H1 (cell line): ENCODE results near the gene C17orf107. TPM values are rescaled to one million over a fixed set of nuclear protein-coding genes. Genes with fewer than 3 reads are reported as not detected.

Experiments
- CTCF ChIA-PET: fragments of 300-600 bp; sonication (Branson Sonifier 250); formaldehyde crosslinking; loops from one replicate; lab custom pipeline; 2021; ENCODE audit not compliant: partially characterized antibody; lab: Charles Lee
- POLR2A ChIA-PET: fragments of 300-600 bp; sonication (Branson Sonifier 250); formaldehyde crosslinking; loops from one replicate; lab custom pipeline; 2021; ENCODE audit warnings: inconsistent platforms; ENCODE audit not compliant: partially characterized antibody; lab: Charles Lee
- DNase-seq, 2 experiments: peaks; one replicate each; pipeline versions ENCODE4 v3.0.0 to v3.0.0-alpha.2; 2010 to 2022; ENCODE audit warnings: low spot score in 2 of 2, low read depth in 1 of 2, mixed read lengths in 1 of 2
- FAIRE-seq: peaks from 2 replicates; lab custom pipeline; 2011; peaks lifted over from hg19 to GRCh38; lab: Jason Lieb, UNC
- H2AFZ ChIP-seq: 2 replicates; pipeline ENCODE4 v1.8.1; 2012; ENCODE audit warnings: low read length, inconsistent platforms
- H2AK5ac ChIP-seq: 2 replicates; pipeline ENCODE4 v1.6.1; 2013; ENCODE audit warnings: low read depth, low read length
- H2BK120ac ChIP-seq: replicated peaks from 2 replicates; pipeline ENCODE3; 2013; ENCODE audit warnings: low read depth, low read length, inconsistent platforms
- H2BK12ac ChIP-seq: 2 replicates; pipeline ENCODE4 v1.6.1; 2013; ENCODE audit warnings: low read depth, low read length
- H2BK15ac ChIP-seq: 2 replicates; pipeline ENCODE4 v1.6.1; 2013; ENCODE audit warnings: low read length
- H2BK20ac ChIP-seq: 2 replicates; pipeline ENCODE4 v1.6.1; 2013; ENCODE audit warnings: low read length
- H2BK5ac ChIP-seq: 2 replicates; pipeline ENCODE4 v1.6.1; 2013; ENCODE audit warnings: low read depth, low read length
- H3K14ac ChIP-seq: 2 replicates; pipeline ENCODE4 v1.6.1; 2013; ENCODE audit warnings: inconsistent platforms; ENCODE audit not compliant: insufficient read length
- H3K18ac ChIP-seq: 2 replicates; pipeline ENCODE4 v1.6.1; 2013; ENCODE audit warnings: low read length; ENCODE audit errors: extremely low read depth
- H3K23ac ChIP-seq: 2 replicates; pipeline ENCODE4 v1.6.1; 2013; ENCODE audit warnings: inconsistent platforms; ENCODE audit not compliant: insufficient read length
- H3K23me2 ChIP-seq: 2 replicates; pipeline ENCODE4 v1.6.1; 2013; ENCODE audit warnings: low read depth, low read length
- H3K27ac ChIP-seq: 2 replicates; pipeline ENCODE4 v1.6.1; 2011; ENCODE audit warnings: low read depth, low read length, inconsistent platforms
- H3K27me3 ChIP-seq, 4 experiments: replicated peaks in 1 of 4; 1 replicate in 1 of 4; 2 replicates in 3 of 4; pipeline versions ENCODE4 v1.6.1 to v1.8.1; 2011 to 2013; ENCODE audit warnings: low read length in 3 of 4, mild to moderate bottlenecking in 3 of 4, inconsistent platforms in 2 of 4, mixed read lengths in 2 of 4, moderate library complexity in 1 of 4; ENCODE audit not compliant: control insufficient read depth in 3 of 4, insufficient read depth in 3 of 4; ENCODE audit errors: extremely low read depth in 1 of 4
- H3K36me3 ChIP-seq, 4 experiments: 2 replicates each; pipeline versions ENCODE4 v1.6.1 to v1.8.1; 2011 to 2013; ENCODE audit warnings: mild to moderate bottlenecking in 4 of 4, low read length in 3 of 4, moderate library complexity in 2 of 4, control low read depth in 1 of 4, inconsistent platforms in 1 of 4; ENCODE audit not compliant: insufficient read depth in 4 of 4, control insufficient read depth in 2 of 4
- H3K4ac ChIP-seq: replicated peaks from 2 replicates; pipeline ENCODE3; 2013; ENCODE audit warnings: low read length, low read depth, mixed read lengths, inconsistent platforms; ENCODE audit not compliant: insufficient read length
- H3K4me1 ChIP-seq, 4 experiments: replicated peaks in 1 of 4; 1 replicate in 1 of 4; 2 replicates in 3 of 4; pipeline versions ENCODE4 v1.6.1 to v1.8.1; 2011 to 2013; ENCODE audit warnings: low read length in 3 of 4, inconsistent platforms in 2 of 4, mixed read lengths in 1 of 4; ENCODE audit not compliant: insufficient read depth in 4 of 4, control insufficient read depth in 3 of 4
- H3K4me2 ChIP-seq, 2 experiments: 2 replicates each; pipeline versions ENCODE4 v1.6.1 to v1.8.1; 2011 to 2013; ENCODE audit warnings: low read depth in 2 of 2, low read length in 2 of 2, control low read depth in 1 of 2, inconsistent platforms in 1 of 2, mild to moderate bottlenecking in 1 of 2; ENCODE audit not compliant: insufficient read depth in 1 of 2
- H3K4me3 ChIP-seq, 4 experiments: fragments of 200-600, 300-600 bp in 1 of 4; sonication (generic), shearing (Covaris generic), sonication (Bioruptor Twin) in 1 of 4; 2 replicates each; pipeline versions ENCODE4 v1.5.1 to v1.8.1; 2011 to 2016; ENCODE audit warnings: low read length in 4 of 4, low read depth in 3 of 4, control low read depth in 2 of 4, inconsistent platforms in 2 of 4, mild to moderate bottlenecking in 2 of 4, mixed read lengths in 1 of 4, moderate library complexity in 1 of 4; ENCODE audit not compliant: insufficient read depth in 2 of 4; ENCODE audit errors: extremely low read depth in 1 of 4
- H3K56ac ChIP-seq: replicated peaks from 2 replicates; pipeline ENCODE3; 2013; ENCODE audit warnings: low read depth, mild to moderate bottlenecking, mixed read lengths, low read length, inconsistent platforms; ENCODE audit not compliant: insufficient read length
- H3K79me1 ChIP-seq: 2 replicates; pipeline ENCODE4 v1.6.1; 2013; ENCODE audit warnings: low read depth, low read length, control low read depth
- H3K79me2 ChIP-seq, 2 experiments: 2 replicates each; pipeline versions ENCODE4 v1.6.1 to v1.8.1; 2012 to 2013; ENCODE audit warnings: low read length in 2 of 2, mild to moderate bottlenecking in 2 of 2, inconsistent platforms in 1 of 2; ENCODE audit not compliant: insufficient read depth in 2 of 2, control insufficient read depth in 1 of 2
- H3K9ac ChIP-seq, 4 experiments: replicated peaks in 1 of 4; 1 replicate in 1 of 4; 2 replicates in 3 of 4; pipeline versions ENCODE4 v1.6.1 to v1.8.1; 2011 to 2013; ENCODE audit warnings: low read depth in 3 of 4, low read length in 3 of 4, control low read depth in 2 of 4, mild to moderate bottlenecking in 2 of 4, moderate library complexity in 2 of 4, inconsistent platforms in 1 of 4; ENCODE audit errors: extremely low read depth in 1 of 4
- H3K9me3 ChIP-seq, 2 experiments: 2 replicates each; pipeline versions ENCODE4 v1.6.1 to v1.8.1; 2012 to 2013; ENCODE audit warnings: mild to moderate bottlenecking in 2 of 2, moderate library complexity in 2 of 2, control low read depth in 1 of 2, inconsistent platforms in 1 of 2, low read depth in 1 of 2, low read length in 1 of 2, mixed read lengths in 1 of 2; ENCODE audit not compliant: insufficient read depth in 2 of 2
- H4K20me1 ChIP-seq, 2 experiments: replicated peaks in 1 of 2; 2 replicates each; pipeline versions ENCODE3 to v1.8.1; 2011 to 2013; ENCODE audit warnings: inconsistent platforms in 2 of 2, low read length in 2 of 2, mild to moderate bottlenecking in 1 of 2; ENCODE audit not compliant: insufficient read depth in 2 of 2, control insufficient read depth in 1 of 2
- H4K5ac ChIP-seq: 2 replicates; pipeline ENCODE4 v1.6.1; 2013; ENCODE audit warnings: low read length, low read depth, mixed read lengths, inconsistent platforms; ENCODE audit not compliant: insufficient read length
- H4K8ac ChIP-seq: 2 replicates; pipeline ENCODE4 v1.8.0; 2013; ENCODE audit warnings: mild to moderate bottlenecking, moderate library complexity, low read length, inconsistent platforms; ENCODE audit not compliant: insufficient read depth; ENCODE audit errors: extremely low read depth
- H4K91ac ChIP-seq: replicated peaks from 2 replicates; pipeline ENCODE3; 2013; ENCODE audit warnings: low read length, mixed read lengths, inconsistent platforms; ENCODE audit not compliant: insufficient read length
- CBX8 ChIP-seq: fragments of 300-800, 300-1000 bp; sonication (generic); IDR thresholded peaks from 2 replicates; pipeline ENCODE4 v1.7.1; 2016; ENCODE audit warnings: low read depth, low read length, borderline replicate concordance
- CHD1 ChIP-seq: IDR thresholded peaks from 2 replicates; pipeline ENCODE4 v1.6.1; 2012; ENCODE audit warnings: low read depth, low read length, improper control_type of control experiment
- GTF2F1 ChIP-seq: IDR thresholded peaks from 2 replicates; pipeline ENCODE4 v1.6.1; 2012; ENCODE audit warnings: low read depth, low read length, improper control_type of control experiment, borderline replicate concordance
- HDAC2 ChIP-seq, 2 experiments: fragments of 300-600 bp in 1 of 2; sonication (generic) in 1 of 2; IDR thresholded peaks; 2 replicates each; pipeline ENCODE4 v1.6.1; 2011 to 2012; ENCODE audit warnings: low read depth in 2 of 2, low read length in 2 of 2, mild to moderate bottlenecking in 2 of 2, moderate library complexity in 2 of 2, borderline replicate concordance in 1 of 2, inconsistent platforms in 1 of 2
- HDAC6 ChIP-seq: IDR thresholded peaks from one replicate; pipeline ENCODE4 v1.7.1; 2012; ENCODE audit warnings: low read depth, mild to moderate bottlenecking, inconsistent platforms, low read length, moderate library complexity
- PHF8 ChIP-seq: fragments of 200-600 bp; sonication (generic); conservative IDR thresholded peaks from 2 replicates; pipeline ENCODE4 v1.7.1; 2012; ENCODE audit warnings: low read depth, mild to moderate bottlenecking, inconsistent platforms, low read length, moderate library complexity
- POLR2AphosphoS5 ChIP-seq: IDR thresholded peaks from 2 replicates; pipeline ENCODE4 v1.6.1; 2011; ENCODE audit warnings: low read depth, low read length
- RNF2 ChIP-seq: fragments of 200-900, 300-1000 bp; sonication (generic); IDR thresholded peaks from 2 replicates; pipeline ENCODE4 v1.7.1; 2016; ENCODE audit warnings: borderline replicate concordance, low read depth, mild to moderate bottlenecking, antibody characterized with exemption, low read length; ENCODE audit not compliant: poor library complexity, severe bottlenecking; ENCODE audit errors: missing control alignments
- SAP30 ChIP-seq: fragments of 300-600 bp; sonication (generic); IDR thresholded peaks from 2 replicates; pipeline ENCODE4 v1.7.1; 2012; ENCODE audit warnings: low read length, moderate library complexity, mild to moderate bottlenecking, inconsistent platforms; ENCODE audit not compliant: insufficient read depth, insufficient replicate concordance
- SIN3A ChIP-seq, 2 experiments: IDR thresholded peaks in 1 of 2; conservative IDR thresholded peaks in 1 of 2; 2 replicates each; pipeline ENCODE4 v1.6.1; 2011 to 2012; ENCODE audit warnings: low read length in 2 of 2, improper control_type of control experiment in 1 of 2, low read depth in 1 of 2, mild to moderate bottlenecking in 1 of 2
- SUZ12 ChIP-seq: fragments of 200-600 bp; sonication (generic); IDR thresholded peaks from 2 replicates; pipeline ENCODE4 v1.6.1; 2012; ENCODE audit warnings: mild to moderate bottlenecking, inconsistent platforms, low read length, moderate library complexity, mixed read lengths
- YY1 ChIP-seq: IDR thresholded peaks from 2 replicates; pipeline ENCODE4 v1.6.1; 2011; ENCODE audit warnings: low read depth, mild to moderate bottlenecking, low read length
- WGBS, 2 experiments: shearing (Covaris generic) in 1 of 2; methylation state at CpG; one replicate each; pipeline versions ENCODE4 v1.1.6 to v1.1.7; 2013 to 2015; ENCODE audit warnings: low lambda C conversion rate in 2 of 2, mixed read lengths in 2 of 2, inconsistent platforms in 1 of 2, low coverage in 1 of 2, missing lambda C conversion rate in 1 of 2; ENCODE audit not compliant: insufficient replicate concordance in 2 of 2, insufficient coverage in 1 of 2, insufficient read length in 1 of 2; ENCODE audit errors: extremely low coverage in 1 of 2, missing lambda C conversion rate in 1 of 2; 5-methylcytosine and 5-hydroxymethylcytosine counted together
- polyA plus RNA-seq, 7 experiments: library from polyadenylated mRNA; depleted of rRNA in 3 of 7; stranded (reverse) in 5 of 7; unstranded in 2 of 7; fragments of >200 nt in 5 of 7; fragments of 200-250 nt in 2 of 7; gene quantifications; 1 replicate in 5 of 7; 2 replicates in 1 of 7; 4 replicates in 1 of 7; pipeline versions ENCODE4 v1.2.1 to v1.2.3, GENCODE V29; 2011 to 2013; ENCODE audit warnings: missing spikeins in 2 of 7, mixed read lengths in 2 of 7
- total RNA-seq: library from RNA; stranded (reverse); fragmentation: NEBNext Ultra II Directional; extraction: Animal tissue kit (Norgen Biotek cat#: 25700); gene quantifications from 2 replicates; pipeline ENCODE4 v1.2.1, GENCODE V29; 2021

Gene C17orf107
- total and polyA plus RNA-seq, 2 of the 8 experiments (the other 6 are each of a cell fraction or from before 2014, with no cell fraction given) = 0.39 to 0.45 TPM

DNA sequence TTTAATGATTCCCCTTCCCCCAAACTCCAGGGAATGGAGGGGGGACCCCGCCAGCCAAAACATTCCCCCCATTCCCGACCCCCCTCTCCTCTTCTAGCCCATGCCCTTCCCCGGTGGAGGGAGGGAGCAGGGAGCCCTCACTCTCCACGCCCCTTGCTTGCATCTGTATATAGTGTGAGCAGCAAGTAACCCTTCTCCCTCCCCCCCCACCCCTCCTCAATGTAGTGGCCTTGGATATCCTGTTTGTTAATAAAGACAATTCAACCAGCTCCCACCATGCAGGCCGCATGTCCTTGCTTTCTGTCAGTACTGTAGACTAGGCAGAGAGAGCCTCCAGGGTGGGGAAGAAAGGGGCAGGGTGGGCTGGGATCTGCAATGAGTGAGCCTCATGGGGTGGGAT, 1.6 kb upstream of the C17orf107 start:
- Histone ChIP-seq H4K20me1 (peaks cover 0 to 10% of the 10 kb centered on the region in 2 experiments), H2BK12ac (no peak overlapping the region), H3K18ac (no peak overlapping the region), H2BK120ac (no peak overlapping the region), H3K23ac (no peak overlapping the region), H3K9me3 (no peaks in the 10 kb centered on the region), H2BK5ac (no peak overlapping the region; the same call in 1 of the 2 replicates), H3K56ac (no peak overlapping the region), H3K14ac (no peak overlapping the region), H3K36me3 (peaks cover 4 to 19% (median 16%) of the 10 kb centered on the region in 4 experiments; a peak in 7 of 8 replicates), H4K8ac (no peak overlapping the region), H3K4ac (no peak overlapping the region), H3K79me2 (no peaks in the 10 kb centered on the region), H2BK15ac (no peak overlapping the region), H3K4me1 (peaks cover 0 to 9% (median 3%) of the 10 kb centered on the region in 4 experiments; a peak in 5 of 7 replicates), H4K5ac (no peak overlapping the region), H3K27ac (no peak overlapping the region), H3K4me3 (no peak overlapping the region), H3K23me2 (peaks cover 3% of the 10 kb centered on the region; the same call in 1 of the 2 replicates), H4K91ac (no peak overlapping the region), H2BK20ac (no peak overlapping the region), H3K27me3 (0 out of 7 replicates have a peak, but pooled peaks cover 0 to 2% (median 0%) of the 10 kb centered on the region in 4 experiments), H3K79me1 (no peaks in the 10 kb centered on the region; the same call in 1 of the 2 replicates), H2AK5ac (no peak overlapping the region), H3K4me2 (no peak overlapping the region), H2AFZ (no peak overlapping the region), H3K9ac (no peak overlapping the region; a peak in 1 of 7 replicates)
- 70% methylated on average over 3 of the region's 5 CpGs; no CpG with 5 or more reads in 1 of the 2 experiments for WGBS, 2 experiments
- DNase-seq = no peak
- FAIRE-seq = no peak
- CTCF ChIA-PET = interaction anchor here (0.6 to 3.0 kb wide), 2 partner anchors 16 to 62 kb away, joined by 3 to 14 read pairs; no protein-coding TSS in a partner anchor
- POLR2A ChIA-PET = interaction anchor here (2.1 to 6.4 kb wide), 2 partner anchors 40 to 108 kb away, joined by 5 to 49 read pairs; partner anchors contain the start of genes RNF167 and SLC25A11
- TF ChIP-seq SUZ12 (no peak), YY1 (no peak), RNF2 (no peak), GTF2F1 (no peak), CHD1 (no peak), SIN3A (conservative IDR thresholded peaks at IDR 0.05 in 1 of 2, IDR thresholded peaks at IDR 0.05 in 1 of 2; ENCODE audit: low read depth in 1 of 2, low read length in 2 of 2) (no peak), HDAC6 (no peak), SAP30 (no peak), POLR2AphosphoS5 (no peak), CBX8 (no peak), PHF8 (no peak), HDAC2 (IDR thresholded peaks at IDR 0.05; ENCODE audit: borderline replicate concordance in 1 of 2, low read depth in 2 of 2, low read length in 2 of 2) (no peak)
